AML-193 (cell line): ENCODE measurements around the gene WT1.
A peak's percentile ranks its signal among the peaks of the same experiment; 100 is the strongest.

Experiments used
- DNase-seq, 2 experiments: peaks; one replicate each; lab custom pipeline; 2025; lab: John Stamatoyannopoulos, UW

The WT1 gene

DNA sequence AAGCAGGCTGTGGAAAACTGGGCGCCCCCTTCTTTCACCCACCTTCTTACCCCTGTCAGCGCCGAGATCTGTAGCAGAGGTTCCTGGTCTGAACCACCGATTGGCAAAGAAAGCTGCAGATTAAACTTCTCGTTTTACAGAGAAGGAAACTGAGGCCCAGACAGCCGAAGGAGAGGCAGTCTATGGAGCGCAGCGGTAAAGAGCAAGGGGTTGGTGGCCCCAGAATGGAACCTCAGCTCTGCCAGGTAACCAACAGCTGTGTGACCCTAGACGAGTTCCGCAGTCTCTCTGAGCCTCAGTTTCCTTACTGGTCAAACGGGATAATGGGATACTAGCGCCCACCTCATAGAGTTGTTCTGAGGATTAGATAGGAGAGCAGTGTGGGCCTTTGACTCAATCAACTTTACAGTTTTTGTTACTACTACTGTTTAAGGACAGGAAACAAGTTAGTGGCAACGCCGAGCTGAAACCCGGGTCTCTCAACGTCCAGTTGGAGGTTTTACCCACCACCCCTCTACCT lies 3.1 kb upstream of the WT1 start:
- no peak for DNase-seq

DNA sequence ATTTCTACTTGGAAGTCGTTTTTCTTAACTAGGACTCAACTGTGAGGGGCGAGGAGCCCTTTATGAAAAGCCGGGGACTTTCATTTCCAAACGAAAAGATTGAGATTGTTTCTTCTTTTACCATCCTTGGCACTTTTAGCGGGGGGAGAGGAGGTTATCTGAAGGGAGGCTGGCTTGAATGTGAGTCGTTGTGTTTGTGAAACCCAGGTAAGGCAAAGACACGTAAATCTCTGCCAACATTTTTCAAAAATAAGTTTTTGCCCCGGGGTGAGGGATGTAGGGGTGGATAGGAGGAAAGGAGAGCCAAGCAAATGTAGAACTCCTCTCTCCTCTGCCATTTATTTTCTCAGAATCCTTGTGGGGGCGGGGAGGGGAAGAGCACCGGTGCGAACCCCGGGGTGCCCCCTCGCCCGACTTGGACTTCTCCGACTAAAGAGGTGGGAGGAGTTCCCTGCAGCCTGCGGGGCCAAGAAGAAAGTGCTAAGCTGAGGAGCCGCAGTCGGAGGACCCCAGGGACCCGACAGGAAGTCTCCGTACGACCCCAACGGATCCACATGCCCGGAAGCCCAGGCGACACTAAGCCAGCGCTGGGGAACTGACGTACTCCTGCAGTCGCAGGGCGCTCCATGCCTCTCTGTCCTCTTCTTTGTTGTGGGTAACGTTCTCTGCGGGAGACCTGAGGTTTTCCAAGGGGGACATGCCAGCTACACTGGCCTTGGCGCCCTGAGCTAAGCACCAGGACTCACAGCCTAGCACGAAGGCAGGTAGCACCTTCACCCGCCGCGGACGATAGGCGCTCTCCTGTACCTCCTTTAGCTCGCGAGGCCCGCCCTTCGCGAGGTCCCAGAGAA lies 2.4 kb upstream of the WT1 start:
- no peak for DNase-seq

GRCh38 chr11:32436751-32437494 lies 1.6 kb upstream of the WT1 start:
- DNase-seq = no peak

DNA sequence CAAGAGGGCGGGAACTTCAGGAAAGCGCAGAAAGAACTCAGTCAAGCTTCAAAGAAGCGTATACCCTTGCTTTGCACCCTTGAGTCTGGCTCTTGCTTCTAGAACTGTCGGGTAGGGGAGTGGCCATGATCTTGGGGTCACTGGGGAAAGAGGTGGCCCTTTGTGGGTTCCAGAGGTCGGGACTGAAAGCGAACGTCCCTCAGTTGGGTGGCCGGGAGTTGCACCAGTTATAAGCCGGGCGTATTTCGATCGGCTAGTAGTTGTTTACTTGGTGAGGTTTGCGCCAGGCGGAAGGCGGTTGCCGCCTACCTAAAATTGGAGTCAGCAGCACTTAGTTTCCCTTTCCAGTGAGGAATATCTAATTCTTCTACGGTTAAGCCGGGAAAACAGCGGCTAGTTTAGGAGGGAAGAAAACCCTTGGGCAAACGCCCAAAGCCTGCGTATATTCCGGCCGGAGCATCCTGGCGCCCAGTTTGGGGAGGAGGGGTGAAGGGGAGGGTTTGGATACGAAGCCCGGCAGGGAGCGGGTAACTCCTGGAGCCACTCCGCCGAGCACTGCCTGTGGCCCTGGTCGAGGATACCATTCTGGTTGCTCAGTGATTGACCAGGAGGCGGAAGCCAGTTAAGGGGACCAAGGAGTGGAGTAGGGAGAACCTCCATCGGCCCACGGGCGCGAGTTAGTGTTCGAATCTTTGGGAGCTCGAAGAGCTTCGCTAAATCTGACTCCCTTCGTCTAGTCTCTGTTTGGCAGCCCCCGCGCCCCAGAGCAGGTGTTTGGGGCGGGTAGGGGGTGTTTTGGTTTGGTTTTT lies 807 bp upstream of the WT1 start:
- DNase-seq = no peak

DNA sequence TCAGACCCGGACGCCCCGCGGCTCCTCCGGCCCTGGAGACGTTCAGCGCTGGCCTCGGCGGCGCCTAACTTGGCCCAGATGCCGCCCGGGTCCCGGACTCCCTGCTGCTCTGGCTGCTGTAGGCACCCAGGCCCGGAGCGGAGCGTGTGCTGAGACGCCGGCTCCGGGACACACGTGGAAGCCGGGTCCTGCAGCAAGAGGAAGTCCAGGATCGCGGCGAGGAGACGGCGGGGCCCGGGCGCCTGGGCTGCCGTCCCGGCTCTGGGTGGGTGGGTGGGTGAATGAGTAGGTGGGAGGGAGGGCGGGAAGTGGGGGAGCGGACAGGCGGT lies 223 bp downstream of the WT1 start:
- DNase-seq = no peak

- DNase-seq = peak; percentile 54 to 56
These were observed 785 bp downstream of the WT1 start for GRCh38 chr11:32434356-32435151.

- no peak for DNase-seq
These were observed 1.4 kb downstream of the WT1 start for GRCh38 chr11:32433914-32434355.

DNA sequence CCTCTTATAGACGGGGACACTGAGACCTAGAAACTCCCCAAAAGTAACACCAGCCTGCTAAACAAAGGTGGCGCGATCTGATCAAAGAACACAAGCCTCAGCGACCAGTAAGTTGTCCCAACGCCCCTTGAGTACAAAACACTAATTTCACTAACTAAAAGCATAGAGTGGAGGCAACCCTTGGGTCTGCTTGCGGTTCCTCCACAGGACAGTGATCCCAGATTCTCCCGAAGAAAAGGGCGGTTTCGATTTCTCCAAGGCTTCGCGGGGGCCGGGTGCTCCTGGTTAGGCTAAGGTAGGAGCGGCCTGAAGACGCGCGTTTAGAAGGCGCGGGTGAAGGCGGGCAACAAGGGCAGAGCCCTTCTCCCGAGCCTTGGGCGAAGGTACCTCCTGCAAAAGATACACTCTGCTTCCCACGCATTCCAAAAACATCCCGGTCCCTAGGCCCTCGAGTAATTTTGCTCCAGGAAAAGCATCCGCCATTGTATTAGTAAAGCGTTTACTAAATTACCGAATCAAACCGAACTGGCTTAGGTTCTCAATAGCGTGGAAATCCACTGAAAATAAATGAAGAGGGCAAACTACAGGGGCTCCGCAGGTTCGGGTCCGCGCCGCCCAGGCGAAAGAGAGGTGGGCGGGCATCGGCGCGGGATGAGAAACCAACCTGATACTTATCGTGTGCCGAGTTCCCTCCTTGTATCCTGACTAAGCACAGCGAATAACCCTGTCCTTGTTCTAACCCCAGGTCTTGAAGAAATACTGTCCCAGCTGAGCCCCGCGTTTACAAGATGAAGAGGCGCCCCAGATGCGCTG lies 2.0 kb downstream of the WT1 start:
- DNase-seq = no peak

GRCh38 chr11:32432565-32432964 lies 2.8 kb downstream of the WT1 start:
- no peak for DNase-seq

DNA sequence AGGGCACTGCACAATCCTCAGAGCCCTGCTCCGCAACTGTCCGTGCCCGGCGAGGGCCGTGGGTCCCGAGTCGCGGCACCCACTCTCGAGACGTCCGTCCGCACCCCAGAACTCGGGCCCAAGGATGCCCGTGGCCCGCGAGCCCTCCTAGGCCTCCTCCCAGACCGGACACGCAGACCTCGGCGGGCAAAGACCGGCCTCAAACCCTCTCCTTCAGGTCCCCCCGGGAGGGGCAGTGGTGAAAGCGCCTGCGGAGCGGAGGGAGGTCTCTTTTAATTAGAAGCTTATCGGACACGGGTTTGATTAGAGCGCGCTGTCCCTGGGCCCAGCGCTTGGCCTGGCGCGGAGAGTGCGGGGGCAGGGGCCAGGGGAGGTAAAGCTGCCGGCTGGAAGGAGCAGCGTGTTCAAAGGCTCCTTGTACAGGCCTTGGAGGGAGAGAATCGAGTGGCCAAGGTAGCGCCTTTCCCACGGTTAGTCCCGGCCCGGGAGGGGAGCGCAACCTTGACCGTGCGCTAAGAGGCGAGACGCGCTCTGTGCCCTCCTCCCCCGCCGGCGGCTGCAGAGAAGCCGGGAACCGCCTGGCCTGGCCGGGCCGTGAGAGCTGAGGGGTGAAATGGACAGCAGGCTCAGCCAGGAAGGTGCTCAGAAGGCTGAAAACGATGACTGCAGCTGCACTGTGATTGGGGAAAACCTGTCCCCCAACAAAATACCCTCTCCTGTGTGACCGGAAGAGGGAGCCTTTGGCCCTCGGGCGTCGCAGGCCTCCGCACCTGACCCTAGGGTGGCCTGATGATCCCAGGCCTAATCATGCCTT lies 4.6 kb downstream of the WT1 start:
- DNase-seq = peak in 1 of 2 experiments; percentile 25

DNA sequence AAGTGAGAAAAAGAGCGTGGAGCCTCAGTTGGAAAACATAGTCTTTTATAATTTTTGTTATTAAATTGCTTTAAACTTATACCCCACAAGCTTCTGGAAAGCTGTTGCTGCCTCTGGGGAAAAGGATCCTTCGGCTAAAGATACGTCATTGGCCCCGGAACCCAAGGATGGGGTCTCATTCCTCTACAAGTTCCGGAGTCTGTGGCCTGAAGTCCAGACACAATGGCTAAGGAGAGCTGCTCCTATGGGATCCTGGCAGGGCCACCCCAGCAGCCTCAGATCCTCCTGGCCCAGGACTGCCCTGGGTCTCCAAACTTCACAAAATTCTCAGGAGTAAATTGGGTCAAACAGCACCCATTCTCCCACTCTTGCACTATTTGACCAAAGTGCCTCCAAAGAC lies 5.9 kb downstream of the WT1 start:
- DNase-seq = no peak

- DNase-seq = no peak
These were observed 6.6 kb downstream of the WT1 start for GRCh38 chr11:32428665-32429303.

- no peak for DNase-seq
These were observed 7.2 kb downstream of the WT1 start for GRCh38 chr11:32427935-32428664.

- DNase-seq = no peak
These were observed 7.8 kb downstream of the WT1 start for GRCh38 chr11:32427616-32427934.

DNA sequence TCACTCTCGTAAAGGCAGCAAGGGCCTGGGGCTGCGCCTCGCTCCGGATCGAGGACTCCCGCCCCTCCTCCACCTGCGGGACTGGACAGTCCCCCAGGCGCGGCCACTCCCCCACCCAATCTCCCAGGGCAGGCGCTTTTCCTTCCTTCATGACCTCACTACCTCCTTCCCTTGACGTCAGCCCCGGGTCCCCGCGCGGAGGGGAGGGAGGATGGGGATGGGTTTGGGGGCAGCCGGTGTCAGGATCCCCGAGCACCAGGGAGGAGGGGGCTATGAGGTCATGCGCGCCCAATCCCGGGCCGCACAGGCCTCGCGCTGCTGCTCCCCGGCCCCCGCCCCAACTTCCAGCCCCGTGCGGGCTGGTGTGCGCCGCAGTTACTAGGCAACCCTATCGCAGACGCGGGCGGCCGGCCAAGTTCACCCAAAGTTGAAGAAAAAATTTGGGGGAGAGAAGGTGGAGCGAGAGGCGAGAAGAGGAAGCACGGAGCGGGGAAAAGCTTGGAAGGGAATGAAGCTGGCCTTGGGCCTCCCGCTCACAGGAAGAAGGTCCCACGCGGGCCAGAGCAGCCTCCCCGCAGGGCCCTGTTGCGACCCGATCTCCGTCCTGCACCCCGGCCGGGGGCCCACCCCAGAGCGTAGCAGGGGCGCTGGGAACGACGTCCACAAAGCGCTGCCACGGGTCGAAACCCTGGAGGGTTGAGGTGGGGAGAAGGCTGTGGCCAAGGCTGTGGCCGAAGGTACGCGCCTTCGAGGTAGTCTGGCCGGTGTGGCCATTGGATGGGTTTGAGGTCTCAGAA lies 8.3 kb downstream of the WT1 start:
- DNase-seq = no peak

DNA sequence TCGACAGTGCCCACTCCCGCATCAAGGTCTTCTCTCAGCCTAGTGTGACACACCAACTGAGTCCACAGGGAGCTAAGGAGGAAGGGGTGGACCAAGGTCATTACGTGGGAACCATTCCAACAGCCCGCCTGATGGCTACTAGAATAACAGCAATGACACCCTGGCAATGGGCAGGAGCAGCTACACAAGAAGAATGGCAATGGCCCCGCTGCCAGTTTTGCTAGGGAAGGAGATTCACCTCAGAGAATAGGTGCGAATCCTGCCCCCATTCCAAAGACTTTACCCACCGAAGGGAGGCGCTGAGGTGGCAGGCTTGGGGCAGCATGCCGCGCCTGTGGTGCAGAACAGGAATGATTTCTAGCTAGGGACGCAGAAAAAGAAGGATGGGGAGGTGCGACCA lies 9.1 kb downstream of the WT1 start:
- no peak for DNase-seq

GRCh38 chr11:32425761-32426160 lies 9.6 kb downstream of the WT1 start:
- DNase-seq = no peak

- no peak for DNase-seq
These were observed 12.8 kb downstream of the WT1 start for GRCh38 chr11:32422545-32422944.
